ENCODE results near the gene HAND2. TPM values are rescaled to one million over a fixed set of nuclear protein-coding genes. Genes with fewer than 3 reads are reported as not detected.

The HAND2 gene
- total RNA-seq, 1 donor from 2014 or later, result 0.11 TPM

- DNase-seq (ENCODE audit: low read depth), result no peak
These were observed 26.5 kb downstream of the HAND2 start for GRCh38 chr4:173503330-173504180.

GRCh38 chr4:173502282-173502681 lies 27.7 kb downstream of the HAND2 start:
- DNase-seq (ENCODE audit: low read depth), result no peak

GRCh38 chr4:173501592-173502150 lies 28.4 kb downstream of the HAND2 start:
- no peak for DNase-seq (ENCODE audit: low read depth)

GRCh38 chr4:173500841-173501591 lies 29.0 kb downstream of the HAND2 start:
- DNase-seq (ENCODE audit: low read depth), result no peak

GRCh38 chr4:173499658-173500535 lies 30.1 kb downstream of the HAND2 start:
- DNase-seq (ENCODE audit: low read depth), result no peak

- no peak for DNase-seq (ENCODE audit: low read depth)
These were observed 31.3 kb downstream of the HAND2 start for GRCh38 chr4:173498771-173499170.

- DNase-seq (ENCODE audit: low read depth), result no peak
These were observed 32.0 kb downstream of the HAND2 start for GRCh38 chr4:173498023-173498422.

GRCh38 chr4:173494013-173494970 lies 35.7 kb downstream of the HAND2 start:
- DNase-seq (ENCODE audit: low read depth), result peak; percentile 81

GRCh38 chr4:173493041-173493440 lies 37.0 kb downstream of the HAND2 start:
- DNase-seq (ENCODE audit: low read depth), result no peak

GRCh38 chr4:173492315-173492714 lies 37.7 kb downstream of the HAND2 start:
- no peak for DNase-seq (ENCODE audit: low read depth)

GRCh38 chr4:173490817-173491528 lies 39.1 kb downstream of the HAND2 start:
- peak; percentile 98 for DNase-seq (ENCODE audit: low read depth)

GRCh38 chr4:173490256-173490655 lies 39.8 kb downstream of the HAND2 start:
- peak; percentile 71 for DNase-seq (ENCODE audit: low read depth)

- DNase-seq (ENCODE audit: low read depth), result peak; percentile 59
These were observed 40.5 kb downstream of the HAND2 start for GRCh38 chr4:173489514-173489913.

GRCh38 chr4:173488656-173489055 lies 41.4 kb downstream of the HAND2 start:
- DNase-seq (ENCODE audit: low read depth), result peak; percentile 33

GRCh38 chr4:173488074-173488473 lies 42.0 kb downstream of the HAND2 start:
- no peak for DNase-seq (ENCODE audit: low read depth)

GRCh38 chr4:173486714-173487392 lies 43.2 kb downstream of the HAND2 start:
- peak; percentile 87 for DNase-seq (ENCODE audit: low read depth)

GRCh38 chr4:173485164-173485563 lies 44.9 kb downstream of the HAND2 start:
- peak; percentile 64 for DNase-seq (ENCODE audit: low read depth)

GRCh38 chr4:173482330-173482931 lies 47.6 kb downstream of the HAND2 start:
- DNase-seq (ENCODE audit: low read depth), result peak; percentile 21

Data from myocyte (in vitro differentiated cells).